ENCODE data around the gene SIGLEC1. TPM values are rescaled to one million over a fixed set of nuclear protein-coding genes. Genes with fewer than 3 reads are reported as not detected.

The SIGLEC1 gene
- total and polyA plus RNA-seq, 2 of the 8 experiments (the other 6 are each of a cell fraction or from before 2014, with no cell fraction given), result 0.02 TPM; not detected in 1

DNA sequence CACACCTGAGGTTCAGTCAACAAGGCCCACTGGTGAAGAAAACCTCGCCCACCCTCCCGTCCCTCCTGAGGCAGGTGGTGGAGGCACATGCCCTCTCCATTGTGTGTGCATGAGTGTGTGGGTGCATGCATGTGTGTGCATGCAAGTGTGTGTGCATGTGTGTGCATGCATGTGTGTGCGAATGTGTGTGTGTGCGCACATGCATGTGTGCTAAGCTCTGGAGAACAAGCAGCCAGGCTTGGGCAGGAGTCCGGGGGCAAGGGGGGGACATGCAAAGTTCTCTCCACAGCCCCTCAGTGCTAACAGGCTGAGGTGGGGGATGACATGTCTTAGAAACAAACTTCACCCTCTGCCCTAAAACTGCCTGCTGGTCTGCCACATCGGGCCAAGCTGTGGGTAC is 17.0 kb upstream of the SIGLEC1 start (continued):
- TF ChIP-seq BACH1 (IDR thresholded peaks at IDR 0.05; ENCODE audit: low read length), result no peak
- TF ChIP-seq CTBP2 (IDR thresholded peaks at IDR 0.05; ENCODE audit: borderline replicate concordance, insufficient read depth, insufficient read length, low read length), result no peak
- no peak for TF ChIP-seq JUND (IDR thresholded peaks at IDR 0.05; ENCODE audit: low read length)
- TF ChIP-seq, protein P1, sequence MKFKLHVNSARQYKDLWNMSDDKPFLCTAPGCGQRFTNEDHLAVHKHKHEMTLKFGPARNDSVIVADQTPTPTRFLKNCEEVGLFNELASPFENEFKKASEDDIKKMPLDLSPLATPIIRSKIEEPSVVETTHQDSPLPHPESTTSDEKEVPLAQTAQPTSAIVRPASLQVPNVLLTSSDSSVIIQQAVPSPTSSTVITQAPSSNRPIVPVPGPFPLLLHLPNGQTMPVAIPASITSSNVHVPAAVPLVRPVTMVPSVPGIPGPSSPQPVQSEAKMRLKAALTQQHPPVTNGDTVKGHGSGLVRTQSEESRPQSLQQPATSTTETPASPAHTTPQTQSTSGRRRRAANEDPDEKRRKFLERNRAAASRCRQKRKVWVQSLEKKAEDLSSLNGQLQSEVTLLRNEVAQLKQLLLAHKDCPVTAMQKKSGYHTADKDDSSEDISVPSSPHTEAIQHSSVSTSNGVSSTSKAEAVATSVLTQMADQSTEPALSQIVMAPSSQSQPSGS (IDR thresholded peaks at IDR 0.05; ENCODE audit: low read length), result no peak
- no peak for TF ChIP-seq BRCA1 (IDR thresholded peaks at IDR 0.05; ENCODE audit: low read depth, low read length)
- TF ChIP-seq MAFK (IDR thresholded peaks at IDR 0.05; ENCODE audit: low read depth, low read length), result no peak

All from H1 (cell line).